Astrocyte (in vitro differentiated cells and primary cell): Measurements from ENCODE around the gene SLC9A4. TPM values are rescaled to one million over a fixed set of nuclear protein-coding genes. Genes with fewer than 3 reads are reported as not detected.

ENCODE experiments used
- DNase-seq: peaks from one replicate; pipeline ENCODE4 v3.0.0-alpha.2; 2010; ENCODE audit warnings: low read depth
- FAIRE-seq: peaks from 2 replicates; lab custom pipeline; 2011; peaks lifted over from hg19 to GRCh38; lab: Jason Lieb, UNC
- H2AFZ ChIP-seq: 2 replicates; pipeline ENCODE4 v1.6.0; 2012; ENCODE audit warnings: low read depth, low read length, inconsistent platforms
- H3K27ac ChIP-seq: 2 replicates; pipeline ENCODE4 v1.5.1; 2011; ENCODE audit warnings: low read depth, low read length, inconsistent platforms
- H3K27me3 ChIP-seq: 2 replicates; pipeline ENCODE4 v1.6.0; 2011; ENCODE audit warnings: low read length, inconsistent platforms; ENCODE audit not compliant: insufficient read depth
- H3K36me3 ChIP-seq: 2 replicates; pipeline ENCODE4 v1.5.1; 2011; ENCODE audit warnings: low read length, inconsistent platforms; ENCODE audit not compliant: insufficient read depth
- H3K4me1 ChIP-seq: 2 replicates; pipeline ENCODE4 v1.5.1; 2011; ENCODE audit warnings: low read length, inconsistent platforms; ENCODE audit not compliant: insufficient read depth
- H3K4me2 ChIP-seq: 2 replicates; pipeline ENCODE4 v1.6.0; 2012; ENCODE audit warnings: low read length, inconsistent platforms
- H3K4me3 ChIP-seq: 2 replicates; pipeline ENCODE4 v1.5.1; 2011; ENCODE audit warnings: low read depth, mild to moderate bottlenecking, low read length, inconsistent platforms; ENCODE audit not compliant: insufficient read depth
- H3K79me2 ChIP-seq: 2 replicates; pipeline ENCODE4 v1.6.0; 2012; ENCODE audit warnings: mild to moderate bottlenecking, low read length, inconsistent platforms; ENCODE audit not compliant: insufficient read depth
- H3K9ac ChIP-seq: 2 replicates; pipeline ENCODE4 v1.6.0; 2012; ENCODE audit warnings: mild to moderate bottlenecking, low read length, inconsistent platforms
- H3K9me3 ChIP-seq: 2 replicates; pipeline ENCODE4 v1.5.1; 2012; ENCODE audit warnings: low read depth, mild to moderate bottlenecking, low read length, inconsistent platforms; ENCODE audit not compliant: insufficient read depth
- H4K20me1 ChIP-seq: 2 replicates; pipeline ENCODE4 v1.6.0; 2012; ENCODE audit warnings: low read length, inconsistent platforms; ENCODE audit not compliant: insufficient read depth
- H3K27ac Mint-ChIP-seq: one replicate; pipeline ENCODE4 v1.8.0; 2021; ENCODE audit warnings: mild to moderate bottlenecking, mixed read lengths; ENCODE audit not compliant: unreplicated experiment
- H3K27me3 Mint-ChIP-seq: one replicate; pipeline ENCODE4 v1.8.0; 2021; ENCODE audit warnings: low read depth, mixed read lengths; ENCODE audit not compliant: unreplicated experiment
- H3K36me3 Mint-ChIP-seq: one replicate; pipeline ENCODE4 v1.8.0; 2021; ENCODE audit warnings: low read depth, mixed read lengths; ENCODE audit not compliant: unreplicated experiment
- H3K4me1 Mint-ChIP-seq: one replicate; pipeline ENCODE4 v1.8.0; 2021; ENCODE audit warnings: low read depth, mixed read lengths; ENCODE audit not compliant: unreplicated experiment
- H3K4me3 Mint-ChIP-seq: one replicate; pipeline ENCODE4 v1.8.0; 2021; ENCODE audit warnings: mild to moderate bottlenecking, moderate library complexity, mixed read lengths; ENCODE audit not compliant: unreplicated experiment
- H3K9me3 Mint-ChIP-seq: one replicate; pipeline ENCODE4 v1.8.0; 2021; ENCODE audit warnings: mild to moderate bottlenecking, mixed read lengths; ENCODE audit not compliant: unreplicated experiment
- CTCF ChIP-seq: IDR thresholded peaks from 2 replicates; pipeline ENCODE4 v1.5.1; 2011; ENCODE audit warnings: low read depth, mild to moderate bottlenecking, inconsistent platforms, low read length, moderate library complexity; ENCODE audit not compliant: insufficient read depth
- EZH2 ChIP-seq: IDR thresholded peaks from 2 replicates; pipeline ENCODE4 v1.6.1; 2012; ENCODE audit warnings: mild to moderate bottlenecking, low read length, inconsistent platforms; ENCODE audit not compliant: insufficient read depth
- total RNA-seq: library from RNA; stranded (reverse); gene quantifications from 2 replicates; pipeline ENCODE4 v1.2.1, GENCODE V29; 2021

SLC9A4 gene
- total RNA-seq, 1 donor from 2014 or later, result 0.09 TPM

DNA sequence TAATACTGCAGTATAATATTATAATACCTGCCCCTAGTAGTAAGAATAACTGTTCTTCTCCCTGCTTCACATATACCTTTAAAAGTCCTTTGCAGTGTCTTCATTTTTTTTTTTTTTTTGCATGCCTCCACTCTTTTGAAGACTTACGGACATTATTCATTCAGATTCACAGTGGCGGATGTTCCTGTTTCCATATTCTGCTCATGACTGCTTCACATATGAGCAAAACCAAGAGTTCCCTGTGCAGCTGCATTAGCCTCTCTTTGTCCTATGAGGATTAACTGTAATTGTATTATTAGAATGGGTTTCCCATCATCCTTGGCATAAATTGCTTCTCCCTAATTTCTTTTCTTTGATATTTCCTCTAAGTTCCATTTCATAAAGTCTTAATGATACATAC lies 37.3 kb upstream of the SLC9A4 start:
- no peaks in the 10 kb centered on the region for H3K9me3 Mint-ChIP-seq
- Histone ChIP-seq H3K9me3 (no peaks in the 10 kb centered on the region), H3K79me2 (no peaks in the 10 kb centered on the region), H2AFZ (no peak overlapping the region), H3K27me3 (no peaks in the 10 kb centered on the region), H3K4me1 (peaks cover 11% of the 10 kb centered on the region), H3K4me2 (peak overlapping the region; percentile 42), H3K27ac (no peak overlapping the region), H3K36me3 (no peaks in the 10 kb centered on the region), H3K9ac (no peak overlapping the region), H3K4me3 (no peak overlapping the region), H4K20me1 (no peaks in the 10 kb centered on the region)
- H3K27ac Mint-ChIP-seq, result peak overlapping the region; percentile 70
- no peaks in the 10 kb centered on the region for H3K27me3 Mint-ChIP-seq
- H3K4me3 Mint-ChIP-seq, result no peak overlapping the region
- DNase-seq, result no peak
- no peak for FAIRE-seq
- TF ChIP-seq CTCF, result no peak
- no peak for TF ChIP-seq EZH2
- H3K36me3 Mint-ChIP-seq, result no peaks in the 10 kb centered on the region
- peaks cover 27% of the 10 kb centered on the region for H3K4me1 Mint-ChIP-seq

DNA sequence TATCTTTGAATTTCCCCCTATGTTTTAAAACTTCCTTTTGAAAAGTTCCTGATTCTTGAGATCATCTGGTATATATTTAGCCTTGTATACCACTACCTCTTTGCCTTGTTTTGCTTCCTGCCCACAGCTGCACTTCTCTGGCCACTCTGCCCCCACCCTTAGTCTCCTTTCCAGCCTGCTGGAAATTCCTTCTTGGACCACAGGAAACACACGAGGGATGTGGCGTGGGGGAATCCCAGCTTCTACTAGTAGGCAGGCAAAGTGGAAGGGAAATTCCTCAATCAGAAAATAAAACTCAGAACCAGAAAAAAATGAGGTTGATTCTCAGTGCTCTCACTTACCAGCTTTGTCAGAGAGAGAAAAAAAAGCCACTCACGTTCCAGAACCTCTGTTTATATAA lies 36.7 kb upstream of the SLC9A4 start:
- no peaks in the 10 kb centered on the region for H4K20me1 ChIP-seq
- H3K9me3 Mint-ChIP-seq, result no peaks in the 10 kb centered on the region
- H3K4me1 Mint-ChIP-seq, result peaks cover 27% of the 10 kb centered on the region
- H3K36me3 Mint-ChIP-seq, result no peaks in the 10 kb centered on the region
- H3K4me3 Mint-ChIP-seq, result no peak overlapping the region
- no peak for FAIRE-seq
- H3K79me2 ChIP-seq, result no peaks in the 10 kb centered on the region
- no peak overlapping the region for H3K27ac ChIP-seq
- no peak overlapping the region for H3K9ac ChIP-seq
- TF ChIP-seq EZH2 (no peak), CTCF (no peak)
- H3K27me3 Mint-ChIP-seq, result no peaks in the 10 kb centered on the region
- H3K36me3 ChIP-seq, result no peaks in the 10 kb centered on the region
- H2AFZ ChIP-seq, result no peak overlapping the region
- no peaks in the 10 kb centered on the region for H3K9me3 ChIP-seq
- no peaks in the 10 kb centered on the region for H3K27me3 ChIP-seq
- peak overlapping the region; percentile 42 for H3K4me2 ChIP-seq
- peak overlapping the region; percentile 70 for H3K27ac Mint-ChIP-seq
- H3K4me3 ChIP-seq, result no peak overlapping the region
- H3K4me1 ChIP-seq, result peaks cover 11% of the 10 kb centered on the region
- DNase-seq, result peak; percentile 71

- no peaks in the 10 kb centered on the region for H3K27me3 ChIP-seq
- H3K4me3 ChIP-seq, result no peak overlapping the region
- no peaks in the 10 kb centered on the region for H3K9me3 Mint-ChIP-seq
- H3K9me3 ChIP-seq, result no peaks in the 10 kb centered on the region
- H3K36me3 ChIP-seq, result no peaks in the 10 kb centered on the region
- no peak for FAIRE-seq
- H3K4me1 ChIP-seq, result peaks cover 11% of the 10 kb centered on the region
- no peaks in the 10 kb centered on the region for H4K20me1 ChIP-seq
- no peaks in the 10 kb centered on the region for H3K79me2 ChIP-seq
- H3K9ac ChIP-seq, result no peak overlapping the region
- no peak overlapping the region for H3K27ac ChIP-seq
- TF ChIP-seq EZH2 (no peak), CTCF (no peak)
- no peak overlapping the region for H2AFZ ChIP-seq
- H3K4me2 ChIP-seq, result no peak overlapping the region
- H3K4me1 Mint-ChIP-seq, result peaks cover 27% of the 10 kb centered on the region
- no peaks in the 10 kb centered on the region for H3K27me3 Mint-ChIP-seq
- H3K27ac Mint-ChIP-seq, result peak overlapping the region; percentile 70
- no peaks in the 10 kb centered on the region for H3K36me3 Mint-ChIP-seq
- H3K4me3 Mint-ChIP-seq, result no peak overlapping the region
- no peak for DNase-seq
Observed at GRCh38 chr2:102437122-102437521, 35.9 kb upstream of the SLC9A4 start.
